ENCODE data around the gene TRIM2. TPM values are rescaled to one million over a fixed set of nuclear protein-coding genes. Genes with fewer than 3 reads are reported as not detected.

The TRIM2 gene
- total RNA-seq, 4 donors from 2014 or later: 25.7 to 55.9 (median 42.5) TPM

GRCh38 chr4:153276971-153277370 is 72.7 kb downstream of the TRIM2 start:
- no peak overlapping the region for H3K4me3 ChIP-seq
- WGBS, 2 donors: 70 to 75% methylated on average over 3 of the region's 3 CpGs
- H3K27me3 ChIP-seq: no peaks in the 10 kb centered on the region
- peaks cover 0 to 5% (median 0%) of the 10 kb centered on the region in 4 donors for H3K4me1 ChIP-seq
- H3K36me3 ChIP-seq: peaks cover 0 to 55% (median 0%) of the 10 kb centered on the region in 3 donors
- no peak for TF ChIP-seq EP300 (IDR thresholded peaks at IDR 0.05)
- TF ChIP-seq CTCF (IDR thresholded peaks at IDR 0.05): no peak
- no peak for TF ChIP-seq POLR2A (IDR thresholded peaks at IDR 0.05)
- H3K27ac ChIP-seq: no peak overlapping the region
- no peaks in the 10 kb centered on the region for H3K9me3 ChIP-seq
- no peak for DNase-seq (ENCODE audit: low spot score in 2 of 2)

GRCh38 chr4:153281476-153281875 is 77.2 kb downstream of the TRIM2 start:
- 59 to 62% methylated on average over 1 of the region's 1 CpG for WGBS, 2 donors
- Histone ChIP-seq H3K4me3 (no peak overlapping the region), H3K9me3 (peaks cover 0 to 12% (median 0%) of the 10 kb centered on the region in 4 donors), H3K27ac (no peak overlapping the region), H3K4me1 (peaks cover 0 to 5% (median 0%) of the 10 kb centered on the region in 4 donors), H3K36me3 (peaks cover 0 to 71% (median 0%) of the 10 kb centered on the region in 3 donors), H3K27me3 (no peaks in the 10 kb centered on the region)
- DNase-seq (ENCODE audit: low spot score in 2 of 2): no peak
- no peak for TF ChIP-seq CTCF (IDR thresholded peaks at IDR 0.05)
- TF ChIP-seq POLR2A (IDR thresholded peaks at IDR 0.05): no peak
- TF ChIP-seq EP300 (IDR thresholded peaks at IDR 0.05): no peak

GRCh38 chr4:153282023-153282422 is 77.8 kb downstream of the TRIM2 start:
- H3K27me3 ChIP-seq: no peaks in the 10 kb centered on the region
- no peak overlapping the region for H3K4me3 ChIP-seq
- peaks cover 0 to 68% (median 0%) of the 10 kb centered on the region in 3 donors for H3K36me3 ChIP-seq
- H3K27ac ChIP-seq: no peak overlapping the region
- 84 to 91% methylated on average over 4 of the region's 4 CpGs for WGBS, 2 donors
- H3K4me1 ChIP-seq: peaks cover 0 to 5% (median 0%) of the 10 kb centered on the region in 4 donors
- no peak for DNase-seq (ENCODE audit: low spot score in 2 of 2)
- peaks cover 0 to 12% (median 0%) of the 10 kb centered on the region in 4 donors for H3K9me3 ChIP-seq
- TF ChIP-seq CTCF (IDR thresholded peaks at IDR 0.05) (no peak), POLR2A (IDR thresholded peaks at IDR 0.05) (no peak), EP300 (IDR thresholded peaks at IDR 0.05) (no peak)

GRCh38 chr4:153283260-153283659 is 79.0 kb downstream of the TRIM2 start:
- WGBS, 2 donors: 92 to 93% methylated on average over 3 of the region's 3 CpGs
- Histone ChIP-seq H3K27ac (no peak overlapping the region), H3K4me1 (no peaks in the 10 kb centered on the region), H3K36me3 (peaks cover 0 to 59% (median 0%) of the 10 kb centered on the region in 3 donors), H3K9me3 (peaks cover 0 to 16% (median 0%) of the 10 kb centered on the region in 4 donors), H3K4me3 (no peak overlapping the region), H3K27me3 (no peaks in the 10 kb centered on the region)
- no peak for DNase-seq (ENCODE audit: low spot score in 2 of 2)
- TF ChIP-seq CTCF (IDR thresholded peaks at IDR 0.05) (no peak), EP300 (IDR thresholded peaks at IDR 0.05) (no peak), POLR2A (IDR thresholded peaks at IDR 0.05) (no peak)

GRCh38 chr4:153290134-153290533 is 85.9 kb downstream of the TRIM2 start:
- TF ChIP-seq EP300 (IDR thresholded peaks at IDR 0.05) (no peak), CTCF (IDR thresholded peaks at IDR 0.05) (no peak)
- 86 to 88% methylated on average over 3 of the region's 3 CpGs for WGBS, 2 donors
- Histone ChIP-seq H3K27ac (no peak overlapping the region), H3K9me3 (peaks cover 0 to 9% (median 1%) of the 10 kb centered on the region in 4 donors), H3K27me3 (no peaks in the 10 kb centered on the region), H3K4me1 (no peaks in the 10 kb centered on the region), H3K36me3 (peaks cover 0 to 25% (median 0%) of the 10 kb centered on the region in 3 donors), H3K4me3 (no peak overlapping the region)
- no peak for DNase-seq (ENCODE audit: low spot score in 2 of 2)

Data from tibial nerve (tissue), 4 donors.